PC-9 (cell line): ENCODE results near the gene DUOXA2.

Experiments
- CTCF ChIP-seq: fragments of 200-600 bp; sonication (generic); conservative IDR thresholded peaks from 2 replicates; pipeline ENCODE4 v1.6.1; 2017; ENCODE audit warnings: mixed run types, antibody characterized with exemption, mild to moderate bottlenecking, moderate library complexity
- EZH2 ChIP-seq: fragments of 200-600 bp; sonication (generic); IDR thresholded peaks from 2 replicates; pipeline ENCODE4 v1.8.0; 2017; ENCODE audit warnings: antibody characterized with exemption, low read depth

GRCh38 chr15:45134682-45135604 lies 20.8 kb downstream of the DUOXA2 start:
- no peak for TF ChIP-seq CTCF
- no peak for TF ChIP-seq EZH2
